ELF-1 (cell line): ENCODE measurements around the gene AFAP1.

ENCODE experiments used
- DNase-seq: peaks from one replicate; pipeline ENCODE4 v3.0.0-alpha.2; 2016; ENCODE audit warnings: low read depth, low spot score

Gene AFAP1

GRCh38 chr4:7865533-7865932 lies 74.1 kb downstream of the AFAP1 start:
- DNase-seq = no peak

GRCh38 chr4:7864685-7865084 lies 75.0 kb downstream of the AFAP1 start:
- no peak for DNase-seq

GRCh38 chr4:7863911-7864681 lies 75.6 kb downstream of the AFAP1 start:
- no peak for DNase-seq

GRCh38 chr4:7862561-7863192 lies 77.0 kb downstream of the AFAP1 start:
- DNase-seq = peak; percentile 35

- DNase-seq = peak; percentile 61
Observed at GRCh38 chr4:7861440-7861881, 78.2 kb downstream of the AFAP1 start.

- peak; percentile 16 for DNase-seq
Observed at GRCh38 chr4:7860600-7861163, 79.0 kb downstream of the AFAP1 start.

GRCh38 chr4:7859326-7859725 lies 80.3 kb downstream of the AFAP1 start:
- no peak for DNase-seq

GRCh38 chr4:7858498-7858897 lies 81.2 kb downstream of the AFAP1 start:
- DNase-seq = no peak

- no peak for DNase-seq
Observed at GRCh38 chr4:7857993-7858392, 81.7 kb downstream of the AFAP1 start.

GRCh38 chr4:7857238-7857701 lies 82.4 kb downstream of the AFAP1 start:
- no peak for DNase-seq

GRCh38 chr4:7855731-7856130 lies 83.9 kb downstream of the AFAP1 start:
- no peak for DNase-seq

GRCh38 chr4:7854697-7855370 lies 84.8 kb downstream of the AFAP1 start:
- DNase-seq = no peak

- DNase-seq = no peak
Observed at GRCh38 chr4:7854216-7854615, 85.4 kb downstream of the AFAP1 start.

- DNase-seq = no peak
Observed at GRCh38 chr4:7853271-7853670, 86.4 kb downstream of the AFAP1 start.

GRCh38 chr4:7852568-7853185 lies 87.0 kb downstream of the AFAP1 start:
- DNase-seq = no peak

GRCh38 chr4:7850489-7850888 lies 89.2 kb downstream of the AFAP1 start:
- no peak for DNase-seq

- DNase-seq = no peak
Observed at GRCh38 chr4:7847206-7847605, 92.5 kb downstream of the AFAP1 start.

GRCh38 chr4:7845493-7846128 lies 94.0 kb downstream of the AFAP1 start:
- DNase-seq = peak; percentile 32

- DNase-seq = no peak
Observed at GRCh38 chr4:7844594-7844991, 95.1 kb downstream of the AFAP1 start.

GRCh38 chr4:7843831-7844593 lies 95.6 kb downstream of the AFAP1 start:
- DNase-seq = peak; percentile 86
